HepG2 (cell line): ENCODE results near the gene IGLON5. TPM values are rescaled to one million over a fixed set of nuclear protein-coding genes. Genes with fewer than 3 reads are reported as not detected.

Experiments
- ATAC-seq: fragments of 200-7000 bp; cut with Tn5 transposase; 3 replicates; pipeline ENCODE4 v1.9.1; 2020; ENCODE audit warnings: mild to moderate bottlenecking, moderate library complexity
- BruUV-seq: library from RNA; stranded (reverse); fragments of 400-500 nt; replicated peaks from 2 replicates; lab custom pipeline; 2021; lab: Mats Ljungman, UMichigan
- CTCF ChIA-PET: fragments of 300-600 bp; formaldehyde crosslinking; extraction: SDS; loops from one replicate; lab custom pipeline; 2021; ENCODE audit warnings: low total read pairs, inconsistent platforms, low intra/inter-chr PET ratio; lab: Yijun Ruan, JAX
- POLR2A ChIA-PET: fragments of 350-600 bp; sonication (Branson Sonifier 250); formaldehyde crosslinking; loops from one replicate; lab custom pipeline; 2020; ENCODE audit warnings: antibody characterized with exemption, inconsistent platforms; lab: Yijun Ruan, JAX
- DNase-seq: peaks from one replicate; pipeline ENCODE4 v3.0.0-alpha.2; 2015; ENCODE audit warnings: low spot score
- FAIRE-seq: peaks from 3 replicates; lab custom pipeline; 2011; peaks lifted over from hg19 to GRCh38; lab: Jason Lieb, UNC
- H2AFZ ChIP-seq: one replicate; pipeline ENCODE4 v1.6.1; 2011; ENCODE audit warnings: low read length, inconsistent platforms
- H3K27ac ChIP-seq: fragments of 300-600 bp; 3 replicates; pipeline ENCODE4 v1.8.0; 2011; ENCODE audit warnings: mixed run types, mild to moderate bottlenecking, mixed read lengths, low read length, inconsistent platforms; ENCODE audit not compliant: insufficient read depth; ENCODE audit errors: extremely low read length
- H3K27me3 ChIP-seq, 2 experiments: fragments of 200-600 bp in 1 of 2; 2 replicates in 1 of 2; 3 replicates in 1 of 2; pipeline versions ENCODE4 v1.6.0 to v1.8.0; 2011; ENCODE audit warnings: low read length in 2 of 2, mild to moderate bottlenecking in 2 of 2, moderate library complexity in 2 of 2, inconsistent platforms in 1 of 2; ENCODE audit not compliant: insufficient read depth in 2 of 2, control insufficient read depth in 1 of 2
- H3K36me3 ChIP-seq, 2 experiments: fragments of 200-600 bp in 1 of 2; replicated peaks in 1 of 2; 2 replicates in 1 of 2; 3 replicates in 1 of 2; pipeline versions ENCODE4 v1.5.1 to v1.8.0; 2011; ENCODE audit warnings: low read length in 2 of 2, inconsistent platforms in 1 of 2; ENCODE audit not compliant: insufficient read depth in 2 of 2, control insufficient read depth in 1 of 2
- H3K4me1 ChIP-seq: 2 replicates; pipeline ENCODE4 v1.5.1; 2012; ENCODE audit warnings: low read length, inconsistent platforms; ENCODE audit not compliant: insufficient read depth
- H3K4me2 ChIP-seq: 2 replicates; pipeline ENCODE4 v1.6.0; 2011; ENCODE audit warnings: low read depth, low read length, inconsistent platforms
- H3K4me3 ChIP-seq, 3 experiments: fragments of 200-600 bp in 1 of 3; sonication (generic), shearing (Covaris generic) in 1 of 3; replicated peaks in 1 of 3; 2 replicates each; pipeline ENCODE4 v1.5.1; 2011 to 2016; ENCODE audit warnings: low read length in 3 of 3, inconsistent platforms in 2 of 3, low read depth in 2 of 3, mild to moderate bottlenecking in 2 of 3, control low read depth in 1 of 3, mixed read lengths in 1 of 3; ENCODE audit not compliant: insufficient read depth in 1 of 3
- H3K79me2 ChIP-seq: one replicate; pipeline ENCODE4 v1.6.1; 2011; ENCODE audit warnings: low read length, inconsistent platforms; ENCODE audit not compliant: insufficient read depth
- H3K9ac ChIP-seq: 2 replicates; pipeline ENCODE4 v1.6.0; 2011; ENCODE audit warnings: mild to moderate bottlenecking, low read depth, low read length, inconsistent platforms; ENCODE audit not compliant: insufficient read depth
- H3K9me3 ChIP-seq: 2 replicates; pipeline ENCODE4 v1.5.1; 2012; ENCODE audit warnings: mild to moderate bottlenecking, low read length
- H4K20me1 ChIP-seq: 2 replicates; pipeline ENCODE4 v1.6.0; 2011; ENCODE audit warnings: inconsistent platforms, mild to moderate bottlenecking, low read length, moderate library complexity; ENCODE audit not compliant: insufficient read depth
- NFYC ChIP-seq: IDR thresholded peaks from 2 replicates; pipeline ENCODE4 v1.6.1; 2016; ENCODE audit warnings: missing genetic modification reagents, missing compliant biosample characterization
- SOX5 ChIP-seq: IDR thresholded peaks from 2 replicates; pipeline ENCODE4 v1.6.1; 2016; ENCODE audit warnings: borderline replicate concordance
- U2AF1 ChIP-seq: fragments of 200-400 bp; formaldehyde crosslinking; optimal IDR thresholded peaks from 2 replicates; pipeline ENCODE3; 2017; ENCODE audit warnings: mild to moderate bottlenecking, low read depth, low read length
- ZMYM2 ChIP-seq: sonication (generic); formaldehyde crosslinking; IDR thresholded peaks from 2 replicates; pipeline ENCODE4 v1.8.0; 2022; ENCODE audit warnings: mild to moderate bottlenecking, missing genetic modification reagents
- WGBS: methylation state at CpG from one replicate; pipeline ENCODE4 v1.1.6; 2017; ENCODE audit warnings: low lambda C conversion rate; 5-methylcytosine and 5-hydroxymethylcytosine counted together
- in situ Hi-C: cut with HindIII; loops from 2 replicates; pipeline ENCODE4 v1.10.0; 2017; ENCODE audit warnings: low pct_unique_long_range_greater_than_20kb; ENCODE audit not compliant: extremely low pct_ligation_motif_present
- intact Hi-C: fragments of 100-400 bp; cut with micrococcal nuclease; formaldehyde crosslinking; loops from one replicate; pipeline ENCODE4 v1.10.0; 2022; ENCODE audit not compliant: unreplicated experiment
- polyA plus RNA-seq, 8 experiments: library from polyadenylated mRNA; depleted of rRNA in 3 of 8; stranded (reverse) in 7 of 8; unstranded in 1 of 8; fragments of >200 nt; fragmentation: Illumina TruSeq in 4 of 8; extraction: Trizol in 4 of 8; gene quantifications; 2 replicates each; pipeline versions ENCODE4 v1.2.1 to v1.2.3, GENCODE V29; 2011 to 2016; ENCODE audit warnings: low read depth in 4 of 8, missing spikeins in 1 of 8, mixed read lengths in 1 of 8; ENCODE audit not compliant: insufficient read depth in 1 of 8
- total RNA-seq, 5 experiments: library from RNA; depleted of rRNA; stranded (reverse); fragments of >200 nt; fragmentation: Illumina TruSeq; extraction: Trizol; gene quantifications; 2 replicates each; pipeline ENCODE4 v1.2.3, GENCODE V29; 2016; ENCODE audit warnings: low read depth in 1 of 5
- TF ChIP-seq, protein P1 (sequence below): sonication (generic); formaldehyde crosslinking; IDR thresholded peaks from 2 replicates; pipeline ENCODE4 v1.5.1; 2020; ENCODE audit warnings: mild to moderate bottlenecking, missing genetic modification reagents, moderate library complexity

IGLON5 gene
- total and polyA plus RNA-seq, 2 of the 13 experiments (the other 11 are each of a cell fraction or from before 2014, with no cell fraction given), result 0.04 to 5.7 TPM

- Histone ChIP-seq H3K79me2 (peaks cover 34% of the 10 kb centered on the region), H3K36me3 (no peaks in the 10 kb centered on the region; a peak in 1 of 5 replicates), H3K9ac (no peak overlapping the region), H2AFZ (no peak overlapping the region), H4K20me1 (no peaks in the 10 kb centered on the region), H3K4me3 (no peak overlapping the region), H3K4me1 (peaks cover 84% of the 10 kb centered on the region), H3K9me3 (no peaks in the 10 kb centered on the region), H3K27me3 (no peaks in the 10 kb centered on the region; a peak in 1 of 5 replicates), H3K27ac (peak overlapping the region; percentile 56), H3K4me2 (no peak overlapping the region)
- ATAC-seq (no peak), DNase-seq (no peak), FAIRE-seq (no peak)
- TF ChIP-seq, protein P1, sequence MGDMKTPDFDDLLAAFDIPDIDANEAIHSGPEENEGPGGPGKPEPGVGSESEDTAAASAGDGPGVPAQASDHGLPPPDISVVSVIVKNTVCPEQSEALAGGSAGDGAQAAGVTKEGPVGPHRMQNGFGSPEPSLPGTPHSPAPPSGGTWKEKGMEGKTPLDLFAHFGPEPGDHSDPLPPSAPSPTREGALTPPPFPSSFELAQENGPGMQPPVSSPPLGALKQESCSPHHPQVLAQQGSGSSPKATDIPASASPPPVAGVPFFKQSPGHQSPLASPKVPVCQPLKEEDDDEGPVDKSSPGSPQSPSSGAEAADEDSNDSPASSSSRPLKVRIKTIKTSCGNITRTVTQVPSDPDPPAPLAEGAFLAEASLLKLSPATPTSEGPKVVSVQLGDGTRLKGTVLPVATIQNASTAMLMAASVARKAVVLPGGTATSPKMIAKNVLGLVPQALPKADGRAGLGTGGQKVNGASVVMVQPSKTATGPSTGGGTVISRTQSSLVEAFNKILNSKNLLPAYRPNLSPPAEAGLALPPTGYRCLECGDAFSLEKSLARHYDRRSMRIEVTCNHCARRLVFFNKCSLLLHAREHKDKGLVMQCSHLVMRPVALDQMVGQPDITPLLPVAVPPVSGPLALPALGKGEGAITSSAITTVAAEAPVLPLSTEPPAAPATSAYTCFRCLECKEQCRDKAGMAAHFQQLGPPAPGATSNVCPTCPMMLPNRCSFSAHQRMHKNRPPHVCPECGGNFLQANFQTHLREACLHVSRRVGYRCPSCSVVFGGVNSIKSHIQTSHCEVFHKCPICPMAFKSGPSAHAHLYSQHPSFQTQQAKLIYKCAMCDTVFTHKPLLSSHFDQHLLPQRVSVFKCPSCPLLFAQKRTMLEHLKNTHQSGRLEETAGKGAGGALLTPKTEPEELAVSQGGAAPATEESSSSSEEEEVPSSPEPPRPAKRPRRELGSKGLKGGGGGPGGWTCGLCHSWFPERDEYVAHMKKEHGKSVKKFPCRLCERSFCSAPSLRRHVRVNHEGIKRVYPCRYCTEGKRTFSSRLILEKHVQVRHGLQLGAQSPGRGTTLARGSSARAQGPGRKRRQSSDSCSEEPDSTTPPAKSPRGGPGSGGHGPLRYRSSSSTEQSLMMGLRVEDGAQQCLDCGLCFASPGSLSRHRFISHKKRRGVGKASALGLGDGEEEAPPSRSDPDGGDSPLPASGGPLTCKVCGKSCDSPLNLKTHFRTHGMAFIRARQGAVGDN (CRISPR knock-in tag), result peak; percentile 30
- TF ChIP-seq U2AF1, result no peak
- ChIA-PET CTCF (no interaction called here), POLR2A (interaction anchor here (0.9 to 4.7 kb wide), 3 partner anchors 6 to 14 kb away, joined by 3 to 309 read pairs (median 4); partner anchors contain the start of gene ETFB)
- BruUV-seq, result no TSS peak
- 100% methylated on average over 6 of the region's 7 CpGs for WGBS
- intact Hi-C loops, result no loop called here
- in situ Hi-C loops, result no loop called here
These were observed 46.5 kb downstream of the IGLON5 start for GRCh38 chr19:51357952-51358351.

DNA sequence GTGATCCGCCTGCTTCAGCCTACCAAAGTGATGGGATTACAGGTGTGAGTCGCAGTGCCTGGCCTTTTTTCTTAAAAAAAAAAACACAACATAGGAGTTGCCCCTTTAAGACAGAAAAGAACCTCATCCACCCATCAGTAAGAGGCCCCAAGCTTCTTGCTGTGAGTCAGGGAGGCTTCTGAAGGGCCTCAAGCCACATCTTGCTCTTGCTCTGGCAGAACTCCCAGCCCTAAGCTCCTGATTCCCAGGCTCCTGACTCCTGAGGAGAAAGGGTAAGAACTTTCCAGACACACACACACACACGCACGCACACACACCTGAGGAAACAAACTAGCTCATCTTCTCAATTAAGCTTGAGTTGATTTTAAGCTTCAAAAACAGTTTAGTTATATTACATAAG lies 47.9 kb downstream of the IGLON5 start:
- intact Hi-C loops (no loop called here), in situ Hi-C loops (no loop called here)
- Histone ChIP-seq H3K4me3 (no peak overlapping the region), H3K27me3 (no peaks in the 10 kb centered on the region), H4K20me1 (no peaks in the 10 kb centered on the region), H3K4me2 (no peak overlapping the region)
- ATAC-seq (no peak), DNase-seq (no peak)
- TF ChIP-seq SOX5 (CRISPR knock-in tag) (0 out of 2 replicates have a peak, but pooled peaks have one; percentile 12), ZMYM2 (CRISPR knock-in tag) (0 out of 2 replicates have a peak, but pooled peaks have one; percentile 18), NFYC (CRISPR knock-in tag) (no peak)
- TF ChIP-seq, all 625 proteins: peak for 2
- no peaks in the 10 kb centered on the region for H3K36me3 ChIP-seq
- H3K79me2 ChIP-seq, result peaks cover 31% of the 10 kb centered on the region
- H3K4me1 ChIP-seq, result peaks cover 96% of the 10 kb centered on the region
- BruUV-seq, result no TSS peak
- peak overlapping the region; percentile 53 for H3K9ac ChIP-seq
- H3K9me3 ChIP-seq, result no peaks in the 10 kb centered on the region
- H2AFZ ChIP-seq, result no peak overlapping the region
- WGBS, result 98% methylated on average over 4 of the region's 4 CpGs
- ChIA-PET POLR2A (interaction anchor here (1.2 to 7.8 kb wide), 3 partner anchors 9 to 20 kb away, joined by 4 to 259 read pairs (median 9); partner anchors contain the start of gene VSIG10L), CTCF (no interaction called here)
- H3K27ac ChIP-seq, result peak overlapping the region; percentile 64
- no peak for FAIRE-seq
